SU-DHL-6 (cell line): ENCODE results near the gene RIPK4.

ENCODE experiments used
- EZH2phosphoT487 ChIP-seq: fragments of 200-600 bp; sonication (generic), shearing (Covaris generic); conservative IDR thresholded peaks from 2 replicates; pipeline ENCODE4 v1.6.1; 2018; ENCODE audit warnings: mild to moderate bottlenecking, antibody characterized with exemption, low read length, moderate library complexity, mixed read lengths
- TF ChIP-seq, protein P1 (sequence below): fragments of 200-600 bp; sonication (generic); IDR thresholded peaks from one replicate; pipeline ENCODE4 v1.5.1; 2017; ENCODE audit warnings: antibody characterized with exemption, mild to moderate bottlenecking, low read length, moderate library complexity; ENCODE audit not compliant: insufficient read depth, poor library complexity, severe bottlenecking

DNA sequence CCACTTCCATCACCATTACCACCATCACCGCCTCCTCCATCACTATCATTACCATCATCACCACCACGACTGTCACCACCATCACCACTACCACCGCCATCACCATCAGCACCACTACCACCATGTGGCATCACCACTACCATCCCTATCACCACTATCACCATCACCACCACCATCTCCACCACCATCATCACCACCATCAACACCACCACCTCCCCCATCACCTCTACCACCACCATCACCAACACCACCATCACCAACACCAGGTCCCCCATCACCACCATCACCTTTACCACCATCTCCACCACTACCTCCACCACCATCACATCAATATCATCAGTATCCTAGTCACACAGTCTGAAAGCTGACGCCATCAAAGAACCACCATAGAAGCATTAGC lies 39.9 kb upstream of the RIPK4 start:
- TF ChIP-seq, protein P1, sequence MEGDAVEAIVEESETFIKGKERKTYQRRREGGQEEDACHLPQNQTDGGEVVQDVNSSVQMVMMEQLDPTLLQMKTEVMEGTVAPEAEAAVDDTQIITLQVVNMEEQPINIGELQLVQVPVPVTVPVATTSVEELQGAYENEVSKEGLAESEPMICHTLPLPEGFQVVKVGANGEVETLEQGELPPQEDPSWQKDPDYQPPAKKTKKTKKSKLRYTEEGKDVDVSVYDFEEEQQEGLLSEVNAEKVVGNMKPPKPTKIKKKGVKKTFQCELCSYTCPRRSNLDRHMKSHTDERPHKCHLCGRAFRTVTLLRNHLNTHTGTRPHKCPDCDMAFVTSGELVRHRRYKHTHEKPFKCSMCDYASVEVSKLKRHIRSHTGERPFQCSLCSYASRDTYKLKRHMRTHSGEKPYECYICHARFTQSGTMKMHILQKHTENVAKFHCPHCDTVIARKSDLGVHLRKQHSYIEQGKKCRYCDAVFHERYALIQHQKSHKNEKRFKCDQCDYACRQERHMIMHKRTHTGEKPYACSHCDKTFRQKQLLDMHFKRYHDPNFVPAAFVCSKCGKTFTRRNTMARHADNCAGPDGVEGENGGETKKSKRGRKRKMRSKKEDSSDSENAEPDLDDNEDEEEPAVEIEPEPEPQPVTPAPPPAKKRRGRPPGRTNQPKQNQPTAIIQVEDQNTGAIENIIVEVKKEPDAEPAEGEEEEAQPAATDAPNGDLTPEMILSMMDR: no peak
- TF ChIP-seq EZH2phosphoT487: no peak
